Cerebellar cortex (tissue), 1 donor: ENCODE measurements around the gene RGL3.
"Not testable (repeated sequence)": the region's sequence is repeated elsewhere in the genome, so short reads cannot be mapped to it uniquely, and the experiment has no call there.

Experiments used
- DNase-seq: peaks from one replicate; pipeline ENCODE4 v3.0.0-alpha.2; 2015; ENCODE audit warnings: low spot score

RGL3 gene

DNA sequence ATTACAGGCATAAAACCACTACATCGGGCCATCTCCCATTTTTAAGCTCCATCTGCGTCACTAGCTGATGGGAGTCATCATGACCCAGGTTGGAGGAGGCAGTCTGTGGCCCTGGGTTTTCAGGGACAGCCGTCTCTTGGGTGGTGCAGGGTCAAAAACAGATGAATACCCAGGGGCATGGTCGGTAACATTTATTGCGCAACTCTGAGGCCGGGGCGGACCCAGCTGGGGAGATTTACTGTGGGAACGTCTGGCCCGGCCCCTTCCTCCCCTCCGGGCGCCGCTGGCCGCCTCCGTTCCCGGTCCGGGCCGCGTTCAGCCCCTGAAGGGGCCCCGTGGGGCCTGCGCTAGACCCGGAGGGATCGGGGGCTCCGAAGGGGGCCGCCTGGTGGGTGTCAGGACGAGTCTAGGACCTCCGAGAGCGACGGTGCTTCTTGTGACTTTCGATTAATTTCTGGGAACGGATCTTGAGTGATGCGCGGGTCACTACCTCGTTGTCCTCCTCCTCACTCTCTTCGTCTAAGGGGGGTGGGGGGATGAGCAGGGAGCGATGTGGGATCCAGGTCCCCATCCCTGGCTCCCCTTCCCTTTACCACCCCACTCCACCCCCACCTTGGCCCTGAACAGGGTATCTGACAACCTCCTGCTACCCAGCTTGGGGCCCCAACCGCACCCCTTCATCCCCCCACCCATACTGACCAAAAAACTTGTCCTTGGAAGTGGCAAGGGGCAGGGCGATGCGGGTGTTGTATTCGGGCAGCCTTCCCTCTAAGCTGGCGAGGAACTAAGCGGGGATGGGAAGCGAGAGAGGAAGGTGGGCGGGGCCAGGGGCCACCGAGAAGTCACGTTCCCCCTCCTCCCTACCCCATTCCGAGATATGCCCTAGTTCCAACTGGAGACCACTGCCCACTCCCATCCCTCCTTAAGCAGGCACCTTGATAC lies 1.6 kb upstream of the RGL3 start:
- no peak for DNase-seq

DNA sequence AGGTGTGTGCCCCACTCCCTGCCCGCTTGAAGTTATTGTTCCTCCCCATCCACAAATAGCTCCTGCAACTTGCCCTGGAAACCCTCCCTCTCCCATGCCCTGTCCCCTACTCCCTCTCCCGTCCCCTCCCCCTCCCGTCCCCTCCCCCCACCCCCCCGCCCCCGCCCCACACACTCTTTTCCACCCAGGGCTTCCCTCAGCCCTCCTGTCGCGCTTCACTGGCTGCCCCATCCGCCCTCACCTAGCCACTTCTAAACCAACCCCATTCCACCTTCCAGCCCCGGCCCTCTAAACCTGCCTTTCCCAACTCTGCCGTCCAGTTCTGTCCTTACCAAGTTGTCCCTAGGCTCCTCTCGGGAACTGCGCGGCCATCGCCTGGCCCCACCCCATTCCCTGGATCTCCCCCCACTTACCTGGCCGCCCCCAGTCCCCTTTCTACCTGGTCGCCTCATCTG lies 993 bp downstream of the RGL3 start:
- DNase-seq: no peak

DNA sequence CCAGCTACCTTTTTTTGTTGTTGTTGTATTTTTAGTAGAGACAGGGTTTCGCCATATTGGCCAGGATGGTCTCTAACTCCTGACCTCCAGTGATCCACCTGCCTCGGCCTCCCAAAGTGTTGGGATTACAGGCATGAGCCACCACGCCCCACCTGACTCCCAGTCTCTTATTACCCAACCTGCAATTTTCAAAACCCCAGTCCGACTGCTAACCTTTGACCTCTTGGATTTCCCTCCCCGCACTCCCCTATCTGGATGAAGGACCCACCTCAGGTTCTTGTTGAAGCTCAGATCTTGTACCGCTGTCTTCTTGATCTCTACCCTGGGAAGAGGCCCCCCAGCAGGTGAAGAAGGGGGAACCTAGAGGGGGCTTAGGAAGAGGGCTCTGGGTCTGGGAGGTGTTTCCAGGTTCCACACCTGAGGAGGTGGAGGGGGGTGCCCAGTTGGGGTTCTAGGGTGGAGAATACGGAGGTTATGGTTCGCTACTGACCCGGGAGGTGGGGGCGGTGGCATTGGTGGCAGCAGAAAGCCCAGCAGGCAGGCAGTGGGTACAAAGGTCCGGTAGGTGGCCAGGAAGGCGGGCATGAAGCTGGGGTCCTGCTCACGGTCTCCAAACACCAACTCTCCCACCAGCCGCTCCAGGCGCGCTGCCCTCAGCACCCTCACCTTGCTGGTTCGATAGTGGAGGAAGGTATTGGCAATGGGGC lies 2.6 kb downstream of the RGL3 start:
- DNase-seq: no peak

DNA sequence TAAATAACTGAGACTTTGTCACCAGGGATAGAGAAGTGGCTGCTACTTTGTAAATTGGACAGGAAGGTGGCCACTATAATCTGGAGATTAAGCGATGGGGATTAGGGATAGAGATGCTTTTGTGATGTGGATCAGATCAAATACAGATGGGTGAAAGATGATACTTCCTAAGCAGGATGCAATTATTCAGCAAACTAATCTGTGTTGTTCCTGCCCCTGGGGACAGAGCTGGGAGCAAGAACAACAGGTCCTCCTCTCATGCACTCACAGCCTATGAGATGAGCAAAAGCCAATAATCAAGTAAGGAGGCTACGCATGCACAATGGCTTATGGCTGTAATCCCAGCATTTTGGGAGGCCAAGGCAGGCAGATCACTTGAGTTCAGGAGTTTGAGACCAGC lies 4.6 kb downstream of the RGL3 start:
- DNase-seq: no peak

DNA sequence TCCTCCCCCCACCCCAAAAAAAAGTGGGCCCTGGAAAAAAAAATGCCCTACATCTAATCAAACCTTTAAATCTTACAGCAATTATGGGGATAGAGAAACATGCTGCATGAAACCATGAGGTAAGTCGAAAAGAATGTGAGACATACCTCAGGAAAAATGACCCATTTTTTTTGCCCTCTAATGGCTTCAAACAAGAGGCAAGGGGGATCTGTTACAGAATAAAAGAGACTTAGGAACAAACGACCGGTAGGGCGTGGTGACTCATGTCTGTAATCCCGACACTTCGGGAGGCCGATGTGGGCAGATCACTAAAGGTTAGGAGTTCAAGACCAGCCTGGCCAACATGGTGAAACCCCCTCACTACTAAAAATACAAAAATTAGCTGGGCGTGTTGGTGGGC lies 8.4 kb downstream of the RGL3 start:
- no peak for DNase-seq

DNA sequence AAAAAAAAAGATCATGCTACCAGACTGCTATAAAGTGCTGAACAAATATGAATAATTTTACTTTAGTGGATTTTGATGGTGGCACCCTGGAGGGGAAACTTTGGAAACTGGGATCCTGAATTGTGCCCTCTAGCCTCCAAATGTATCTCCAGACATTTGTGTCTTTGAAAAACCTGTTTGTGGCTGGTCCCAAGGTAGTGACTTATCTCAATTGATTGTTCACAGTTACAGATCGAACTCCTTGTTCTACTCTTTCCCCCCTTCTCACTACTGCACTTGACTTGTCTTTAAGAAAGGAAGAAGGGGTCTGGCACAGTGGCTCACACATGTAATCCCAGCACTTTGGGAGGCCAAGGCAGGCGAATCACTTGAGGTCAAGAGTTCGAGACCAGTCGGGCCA lies 10.5 kb downstream of the RGL3 start:
- no peak for DNase-seq

DNA sequence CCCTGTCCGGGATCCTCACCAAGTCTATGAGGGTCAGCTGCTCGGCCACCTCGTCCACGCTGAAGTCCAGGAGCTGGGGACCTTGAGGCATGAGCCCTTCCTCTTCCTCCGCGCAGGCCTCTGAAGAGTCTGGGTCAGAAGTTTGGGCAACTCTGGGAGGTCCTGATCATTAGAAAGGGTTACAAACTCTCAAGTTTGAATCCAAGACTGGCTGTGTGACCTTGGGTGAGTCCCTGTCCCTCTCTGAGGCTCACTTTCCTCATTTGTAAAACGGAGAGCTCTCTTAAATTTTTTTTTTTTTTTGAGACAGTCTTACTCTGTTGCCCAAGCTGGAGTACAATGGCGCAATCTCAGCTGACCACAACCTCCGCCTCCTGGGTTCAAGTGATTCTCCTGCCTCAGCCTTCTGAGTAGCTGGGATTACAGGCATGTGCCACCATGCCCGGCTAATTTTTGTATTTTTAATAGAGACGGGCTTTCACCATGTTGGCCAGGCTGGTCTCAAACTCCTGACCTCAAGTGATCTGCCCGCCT lies 12.3 kb downstream of the RGL3 start:
- DNase-seq: not testable (repeated sequence)

DNA sequence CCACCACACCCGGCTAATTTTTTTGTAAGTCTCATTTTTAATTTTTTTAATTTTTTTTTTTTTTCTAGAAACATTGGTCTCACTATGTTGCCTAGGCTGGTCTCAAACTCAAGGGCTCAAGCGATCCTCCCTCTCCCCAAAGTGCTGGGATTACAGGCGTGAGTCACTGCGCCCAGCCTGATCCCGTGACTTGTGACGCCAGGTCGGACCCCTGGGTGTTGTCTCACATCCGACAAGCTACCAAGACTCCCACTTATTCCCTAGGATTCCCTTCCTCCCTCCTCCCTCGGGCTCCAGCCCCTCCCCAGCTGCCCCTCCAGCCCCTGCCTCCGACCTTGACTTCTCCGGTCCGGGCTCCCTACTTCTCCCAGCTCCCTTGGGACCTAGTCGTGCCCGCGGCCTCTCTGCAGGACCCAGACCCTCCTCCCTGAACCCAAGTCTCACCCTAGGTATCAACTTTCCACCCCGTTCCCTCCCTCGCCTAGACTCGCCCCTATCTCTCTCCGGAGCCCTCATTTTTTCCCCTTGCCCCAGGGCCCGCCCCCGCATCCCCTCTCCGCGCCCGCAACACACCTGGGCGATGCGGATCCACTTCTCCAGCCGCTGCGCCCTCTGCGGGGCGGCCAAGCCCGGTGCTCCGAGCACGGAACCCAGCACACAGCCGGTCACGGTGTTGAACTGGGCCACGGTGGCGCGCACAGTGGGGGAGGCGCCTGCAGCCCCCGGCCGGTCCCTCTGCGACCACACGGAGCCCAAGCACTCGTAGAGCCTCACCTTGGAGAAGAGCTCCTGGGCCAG lies 13.1 kb downstream of the RGL3 start:
- DNase-seq: no peak

DNA sequence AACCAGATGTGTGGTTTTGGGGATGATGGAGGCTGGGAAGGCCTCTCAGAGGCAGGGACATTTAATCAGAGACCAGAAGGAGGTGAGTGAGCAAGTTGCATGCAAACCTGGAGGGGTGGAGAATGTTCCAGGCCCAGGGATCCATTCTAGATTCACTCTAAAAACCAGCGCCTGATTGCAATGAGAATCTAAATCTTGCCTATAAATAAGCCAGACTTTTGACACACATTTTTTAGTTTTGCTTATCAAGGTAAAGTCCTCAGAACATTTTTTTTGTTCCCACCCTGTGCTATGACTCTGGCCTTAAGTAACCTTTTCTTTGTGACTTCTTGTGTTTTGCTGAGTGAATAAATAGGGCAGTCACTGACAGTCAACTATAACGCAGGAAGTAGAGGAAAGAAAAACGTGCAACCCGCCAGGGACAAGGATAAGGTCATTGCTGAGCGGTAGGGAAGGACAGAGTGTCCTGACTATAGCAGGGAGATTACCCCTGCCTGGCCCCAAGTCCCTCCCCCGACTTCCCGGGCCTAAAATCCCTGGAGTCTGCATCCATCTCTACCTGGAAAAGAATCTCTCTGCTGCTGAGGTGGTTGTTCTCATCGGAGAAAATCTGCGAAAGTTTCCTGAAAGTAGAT lies 14.4 kb downstream of the RGL3 start:
- DNase-seq: no peak

DNA sequence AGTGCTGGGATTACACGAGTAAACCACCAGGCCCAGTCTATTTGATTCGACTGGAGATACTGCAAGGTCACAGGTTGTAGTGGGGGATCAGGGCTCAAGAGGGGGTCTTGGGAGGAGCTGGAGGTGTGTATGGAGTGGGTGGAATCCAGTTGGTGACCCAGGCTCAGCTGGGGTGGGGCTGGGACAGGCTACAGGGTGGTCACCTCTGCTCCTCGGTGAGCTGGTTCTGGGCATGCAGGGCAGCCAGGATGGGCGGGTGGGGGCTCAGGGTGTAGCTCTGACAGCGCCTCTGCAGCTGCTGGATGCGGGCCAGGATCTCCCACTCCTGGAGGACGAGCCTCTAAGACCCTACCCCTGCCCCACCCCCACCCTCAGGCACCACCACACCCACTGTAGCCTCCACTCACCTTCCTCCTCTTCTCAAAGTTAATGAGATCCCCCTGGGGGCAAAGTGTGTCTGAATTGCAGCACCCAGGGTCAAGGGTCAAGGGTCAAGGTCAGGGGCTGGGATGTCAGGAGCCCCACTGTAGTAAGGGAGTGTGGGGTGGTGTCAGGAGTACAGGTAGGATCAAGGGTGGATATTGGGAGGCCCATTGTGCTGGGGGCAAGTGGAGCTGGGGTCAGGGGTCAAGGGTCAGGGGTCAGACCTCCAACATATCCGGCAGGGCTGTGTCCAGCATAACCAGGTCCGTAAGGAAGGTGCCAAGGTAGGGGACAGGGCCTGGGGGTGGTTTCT lies 17.1 kb downstream of the RGL3 start:
- no peak for DNase-seq

DNA sequence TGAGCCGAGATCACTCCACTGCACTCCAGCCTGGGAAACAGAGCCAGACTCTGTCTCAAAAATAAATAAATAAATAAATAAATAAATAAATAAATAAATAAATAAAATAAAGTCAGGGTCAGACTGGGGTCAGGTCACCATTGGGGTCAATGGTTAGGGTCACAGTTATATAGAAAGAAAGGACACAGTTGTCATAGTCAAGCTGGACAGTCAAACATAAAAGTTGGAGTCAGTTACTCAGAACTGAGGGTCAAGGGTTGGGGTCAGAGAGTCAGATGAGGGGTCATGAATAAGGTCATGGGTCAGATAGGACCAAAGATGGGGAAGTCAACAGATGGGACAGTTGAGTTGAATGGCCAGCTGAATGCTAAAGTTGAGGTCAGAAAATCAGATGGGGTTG lies 18.3 kb downstream of the RGL3 start:
- no peak for DNase-seq

DNA sequence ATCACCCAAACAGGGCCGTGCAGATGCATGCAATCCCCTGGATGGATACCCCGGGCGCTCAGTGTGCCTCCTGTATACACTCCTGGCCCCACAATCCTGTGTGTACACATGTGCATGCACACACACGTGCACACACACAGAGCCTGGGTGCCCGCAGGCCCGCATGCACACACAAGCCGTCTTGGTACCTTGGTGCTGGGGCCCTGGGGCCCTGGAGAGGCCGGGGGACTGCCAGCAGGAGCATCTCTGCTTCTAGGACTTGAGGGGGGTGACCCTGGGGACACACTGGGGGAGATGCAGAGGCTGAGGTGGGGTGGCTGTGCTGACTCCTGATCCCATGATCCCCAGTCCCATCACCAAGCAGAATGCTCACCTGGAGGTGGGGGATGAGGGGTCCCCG lies 19.4 kb downstream of the RGL3 start:
- no peak for DNase-seq

DNA sequence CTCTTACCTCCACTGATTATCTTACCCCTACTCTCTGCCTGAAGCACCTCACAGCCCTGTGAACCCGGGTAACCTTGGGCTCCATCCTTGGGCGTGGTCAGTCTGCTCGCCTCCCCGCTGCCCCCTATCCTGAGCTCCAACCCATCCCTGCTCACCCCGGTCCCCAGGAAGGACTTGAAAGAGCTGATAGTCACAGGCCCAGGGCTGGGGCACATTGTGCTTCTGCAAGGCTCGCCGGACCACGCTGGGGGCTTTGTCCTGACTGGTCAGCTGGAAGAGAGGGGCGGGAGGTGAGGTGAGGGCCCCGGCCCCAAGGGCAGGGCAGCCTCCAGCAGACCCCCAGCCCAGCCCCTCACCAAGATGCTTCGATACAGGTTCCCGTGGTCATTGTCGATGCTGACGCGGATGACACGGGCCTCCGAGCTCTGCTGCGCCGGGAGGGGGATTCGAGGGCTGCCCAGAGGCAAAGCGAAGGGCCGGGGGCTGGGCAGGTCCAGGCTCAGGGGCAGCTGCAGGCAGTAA lies 22.0 kb downstream of the RGL3 start:
- DNase-seq: no peak

DNA sequence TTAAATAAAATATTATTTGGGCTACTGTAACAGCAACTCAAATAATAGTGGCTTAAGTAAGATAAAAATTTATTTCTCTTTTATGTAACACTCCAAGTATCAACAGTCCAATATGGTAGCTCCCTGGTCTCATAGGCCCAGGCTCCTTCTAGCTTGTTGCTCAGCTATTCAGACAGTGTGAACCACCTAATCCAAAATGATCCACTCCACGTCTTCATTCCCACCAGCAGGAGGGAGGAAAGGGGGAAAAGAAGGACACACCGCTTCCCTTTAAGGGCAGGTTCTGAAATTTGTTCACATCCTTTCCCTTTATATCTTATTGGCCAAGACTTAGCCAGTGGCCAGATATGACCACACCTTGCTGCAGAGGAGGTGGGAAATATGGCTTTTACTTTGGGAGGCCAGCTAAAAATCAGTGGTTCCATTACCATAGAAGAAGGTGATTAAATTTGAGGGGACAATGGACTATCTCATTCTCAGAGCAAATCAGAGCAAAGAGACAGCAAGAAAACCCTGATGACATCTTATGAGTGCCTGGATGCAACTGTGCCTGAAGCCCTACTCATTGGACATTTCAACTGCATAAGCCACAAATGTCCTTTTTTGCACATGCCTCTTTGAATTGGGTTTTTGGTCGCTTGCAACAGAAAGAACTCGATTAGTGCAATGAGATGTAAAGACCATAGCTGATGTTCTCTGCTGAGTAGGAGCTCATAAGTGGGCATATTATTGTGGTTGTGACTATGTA lies 28.0 kb downstream of the RGL3 start:
- DNase-seq: no peak

DNA sequence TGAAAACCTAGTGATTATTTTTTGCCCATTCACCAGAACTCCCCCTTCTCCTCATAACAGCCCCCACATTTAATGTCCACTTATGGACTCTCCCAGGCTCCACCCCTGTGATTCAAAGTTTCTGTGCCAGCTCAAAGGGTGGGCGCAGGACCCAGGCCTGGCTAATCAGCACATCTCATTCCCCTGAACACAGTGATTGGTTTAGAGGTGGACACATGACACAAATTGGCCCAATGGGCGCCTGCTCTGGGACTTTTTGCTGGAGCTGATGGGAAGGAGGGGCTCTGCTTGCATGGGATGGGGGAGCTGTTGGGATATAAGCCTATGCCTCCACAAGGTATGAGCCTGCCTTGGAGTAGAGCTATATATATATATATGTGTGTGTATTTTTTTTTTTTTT lies 28.8 kb downstream of the RGL3 start:
- DNase-seq: no peak

DNA sequence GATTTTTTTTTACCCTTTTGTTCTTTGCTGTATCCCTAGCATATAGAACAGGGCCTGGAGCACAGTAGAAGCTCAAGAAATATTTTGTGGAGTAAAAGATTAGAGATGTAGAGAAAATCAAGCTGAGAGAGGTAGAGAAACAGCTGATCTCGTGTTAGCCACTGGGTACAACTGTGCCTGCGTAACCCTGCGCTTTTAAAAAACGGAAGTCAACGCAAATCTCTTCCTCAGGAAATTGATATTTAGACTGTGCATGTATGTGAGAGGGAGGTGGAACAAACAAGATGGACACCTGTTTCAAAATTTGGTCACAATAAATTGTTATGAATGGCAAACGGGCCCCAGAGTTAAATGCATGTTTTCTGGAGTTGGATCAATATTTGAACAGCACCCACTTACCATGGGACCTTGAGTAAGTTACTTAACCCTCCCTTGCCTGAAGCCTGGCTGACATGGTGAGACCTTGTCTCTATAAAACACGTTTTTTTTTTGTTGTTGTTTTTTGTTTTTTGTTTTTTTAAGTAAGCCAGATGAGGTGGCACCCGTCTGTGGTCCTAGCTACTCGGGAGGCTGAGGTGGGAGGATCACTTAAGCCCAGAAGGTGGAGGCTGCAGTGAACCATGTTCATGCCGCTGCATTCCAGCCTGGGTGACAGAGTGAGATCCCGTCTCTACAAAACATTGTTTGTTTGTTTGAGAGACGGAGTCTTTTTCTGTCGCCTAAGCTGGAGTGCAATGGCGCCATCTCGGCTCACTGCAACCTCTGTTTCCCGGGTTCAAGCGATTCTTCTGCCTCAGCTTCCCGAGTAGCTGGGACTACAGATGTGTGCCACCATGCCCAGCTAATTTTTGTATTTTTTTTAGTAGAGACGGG lies 31.7 kb downstream of the RGL3 start:
- no peak for DNase-seq

DNA sequence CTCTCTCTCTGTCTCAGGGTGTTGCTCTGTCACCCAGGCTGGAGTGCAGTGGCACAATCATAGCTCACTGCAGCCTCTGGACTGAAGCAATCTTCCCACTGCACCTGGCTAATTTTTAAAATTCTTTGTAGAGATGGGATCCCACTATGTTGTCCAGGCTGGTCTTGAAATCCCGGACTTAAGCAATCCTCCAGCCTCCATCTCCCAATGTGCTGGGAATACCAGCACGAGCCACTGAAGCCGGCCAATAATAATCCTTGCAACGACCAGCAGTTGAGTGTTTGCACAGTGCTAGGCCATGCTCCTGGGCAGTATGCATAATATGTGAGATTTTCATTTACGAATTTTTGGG lies 34.4 kb downstream of the RGL3 start:
- no peak for DNase-seq

DNA sequence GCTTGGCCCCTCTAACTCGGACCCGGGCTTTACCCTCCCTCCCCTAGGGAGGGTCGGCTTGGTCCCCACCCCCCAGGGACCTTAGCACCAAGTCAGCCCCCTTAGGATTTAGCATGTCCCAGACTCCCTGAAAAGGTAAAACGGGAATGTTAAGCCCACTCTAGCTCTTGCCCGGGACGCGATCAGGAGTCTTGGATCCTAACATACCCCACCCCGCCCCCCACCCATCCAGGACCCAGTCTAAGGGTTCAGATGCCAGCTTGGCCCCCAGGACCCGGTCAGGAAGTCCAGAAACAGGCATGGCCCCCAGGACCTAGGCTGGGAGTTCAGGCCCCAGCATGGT lies 35.4 kb downstream of the RGL3 start:
- no peak for DNase-seq
